H1 (cell line): ENCODE results near the gene LONP2. TPM values are rescaled to one million over a fixed set of nuclear protein-coding genes. Genes with fewer than 3 reads are reported as not detected.

Experiments
- CTCF ChIA-PET: fragments of 300-600 bp; sonication (Branson Sonifier 250); formaldehyde crosslinking; loops from one replicate; lab custom pipeline; 2021; ENCODE audit not compliant: partially characterized antibody; lab: Charles Lee
- POLR2A ChIA-PET: fragments of 300-600 bp; sonication (Branson Sonifier 250); formaldehyde crosslinking; loops from one replicate; lab custom pipeline; 2021; ENCODE audit warnings: inconsistent platforms; ENCODE audit not compliant: partially characterized antibody; lab: Charles Lee
- DNase-seq, 2 experiments: peaks; one replicate each; pipeline versions ENCODE4 v3.0.0 to v3.0.0-alpha.2; 2010 to 2022; ENCODE audit warnings: low spot score in 2 of 2, low read depth in 1 of 2, mixed read lengths in 1 of 2
- FAIRE-seq: peaks from 2 replicates; lab custom pipeline; 2011; peaks lifted over from hg19 to GRCh38; lab: Jason Lieb, UNC
- H2AFZ ChIP-seq: 2 replicates; pipeline ENCODE4 v1.8.1; 2012; ENCODE audit warnings: low read length, inconsistent platforms
- H2AK5ac ChIP-seq: 2 replicates; pipeline ENCODE4 v1.6.1; 2013; ENCODE audit warnings: low read depth, low read length
- H2BK120ac ChIP-seq: replicated peaks from 2 replicates; pipeline ENCODE3; 2013; ENCODE audit warnings: low read depth, low read length, inconsistent platforms
- H2BK12ac ChIP-seq: 2 replicates; pipeline ENCODE4 v1.6.1; 2013; ENCODE audit warnings: low read depth, low read length
- H2BK15ac ChIP-seq: 2 replicates; pipeline ENCODE4 v1.6.1; 2013; ENCODE audit warnings: low read length
- H2BK20ac ChIP-seq: 2 replicates; pipeline ENCODE4 v1.6.1; 2013; ENCODE audit warnings: low read length
- H2BK5ac ChIP-seq: 2 replicates; pipeline ENCODE4 v1.6.1; 2013; ENCODE audit warnings: low read depth, low read length
- H3K14ac ChIP-seq: 2 replicates; pipeline ENCODE4 v1.6.1; 2013; ENCODE audit warnings: inconsistent platforms; ENCODE audit not compliant: insufficient read length
- H3K18ac ChIP-seq: 2 replicates; pipeline ENCODE4 v1.6.1; 2013; ENCODE audit warnings: low read length; ENCODE audit errors: extremely low read depth
- H3K23ac ChIP-seq: 2 replicates; pipeline ENCODE4 v1.6.1; 2013; ENCODE audit warnings: inconsistent platforms; ENCODE audit not compliant: insufficient read length
- H3K23me2 ChIP-seq: 2 replicates; pipeline ENCODE4 v1.6.1; 2013; ENCODE audit warnings: low read depth, low read length
- H3K27ac ChIP-seq: 2 replicates; pipeline ENCODE4 v1.6.1; 2011; ENCODE audit warnings: low read depth, low read length, inconsistent platforms
- H3K27me3 ChIP-seq, 4 experiments: replicated peaks in 1 of 4; 1 replicate in 1 of 4; 2 replicates in 3 of 4; pipeline versions ENCODE4 v1.6.1 to v1.8.1; 2011 to 2013; ENCODE audit warnings: low read length in 3 of 4, mild to moderate bottlenecking in 3 of 4, inconsistent platforms in 2 of 4, mixed read lengths in 2 of 4, moderate library complexity in 1 of 4; ENCODE audit not compliant: control insufficient read depth in 3 of 4, insufficient read depth in 3 of 4; ENCODE audit errors: extremely low read depth in 1 of 4
- H3K36me3 ChIP-seq, 4 experiments: 2 replicates each; pipeline versions ENCODE4 v1.6.1 to v1.8.1; 2011 to 2013; ENCODE audit warnings: mild to moderate bottlenecking in 4 of 4, low read length in 3 of 4, moderate library complexity in 2 of 4, control low read depth in 1 of 4, inconsistent platforms in 1 of 4; ENCODE audit not compliant: insufficient read depth in 4 of 4, control insufficient read depth in 2 of 4
- H3K4ac ChIP-seq: replicated peaks from 2 replicates; pipeline ENCODE3; 2013; ENCODE audit warnings: low read length, low read depth, mixed read lengths, inconsistent platforms; ENCODE audit not compliant: insufficient read length
- H3K4me1 ChIP-seq, 4 experiments: replicated peaks in 1 of 4; 1 replicate in 1 of 4; 2 replicates in 3 of 4; pipeline versions ENCODE4 v1.6.1 to v1.8.1; 2011 to 2013; ENCODE audit warnings: low read length in 3 of 4, inconsistent platforms in 2 of 4, mixed read lengths in 1 of 4; ENCODE audit not compliant: insufficient read depth in 4 of 4, control insufficient read depth in 3 of 4
- H3K4me2 ChIP-seq, 2 experiments: 2 replicates each; pipeline versions ENCODE4 v1.6.1 to v1.8.1; 2011 to 2013; ENCODE audit warnings: low read depth in 2 of 2, low read length in 2 of 2, control low read depth in 1 of 2, inconsistent platforms in 1 of 2, mild to moderate bottlenecking in 1 of 2; ENCODE audit not compliant: insufficient read depth in 1 of 2
- H3K4me3 ChIP-seq, 4 experiments: fragments of 200-600, 300-600 bp in 1 of 4; sonication (generic), shearing (Covaris generic), sonication (Bioruptor Twin) in 1 of 4; 2 replicates each; pipeline versions ENCODE4 v1.5.1 to v1.8.1; 2011 to 2016; ENCODE audit warnings: low read length in 4 of 4, low read depth in 3 of 4, control low read depth in 2 of 4, inconsistent platforms in 2 of 4, mild to moderate bottlenecking in 2 of 4, mixed read lengths in 1 of 4, moderate library complexity in 1 of 4; ENCODE audit not compliant: insufficient read depth in 2 of 4; ENCODE audit errors: extremely low read depth in 1 of 4
- H3K56ac ChIP-seq: replicated peaks from 2 replicates; pipeline ENCODE3; 2013; ENCODE audit warnings: low read depth, mild to moderate bottlenecking, mixed read lengths, low read length, inconsistent platforms; ENCODE audit not compliant: insufficient read length
- H3K79me1 ChIP-seq: 2 replicates; pipeline ENCODE4 v1.6.1; 2013; ENCODE audit warnings: low read depth, low read length, control low read depth
- H3K79me2 ChIP-seq, 2 experiments: 2 replicates each; pipeline versions ENCODE4 v1.6.1 to v1.8.1; 2012 to 2013; ENCODE audit warnings: low read length in 2 of 2, mild to moderate bottlenecking in 2 of 2, inconsistent platforms in 1 of 2; ENCODE audit not compliant: insufficient read depth in 2 of 2, control insufficient read depth in 1 of 2
- H3K9ac ChIP-seq, 4 experiments: replicated peaks in 1 of 4; 1 replicate in 1 of 4; 2 replicates in 3 of 4; pipeline versions ENCODE4 v1.6.1 to v1.8.1; 2011 to 2013; ENCODE audit warnings: low read depth in 3 of 4, low read length in 3 of 4, control low read depth in 2 of 4, mild to moderate bottlenecking in 2 of 4, moderate library complexity in 2 of 4, inconsistent platforms in 1 of 4; ENCODE audit errors: extremely low read depth in 1 of 4
- H3K9me3 ChIP-seq, 2 experiments: 2 replicates each; pipeline versions ENCODE4 v1.6.1 to v1.8.1; 2012 to 2013; ENCODE audit warnings: mild to moderate bottlenecking in 2 of 2, moderate library complexity in 2 of 2, control low read depth in 1 of 2, inconsistent platforms in 1 of 2, low read depth in 1 of 2, low read length in 1 of 2, mixed read lengths in 1 of 2; ENCODE audit not compliant: insufficient read depth in 2 of 2
- H4K20me1 ChIP-seq, 2 experiments: replicated peaks in 1 of 2; 2 replicates each; pipeline versions ENCODE3 to v1.8.1; 2011 to 2013; ENCODE audit warnings: inconsistent platforms in 2 of 2, low read length in 2 of 2, mild to moderate bottlenecking in 1 of 2; ENCODE audit not compliant: insufficient read depth in 2 of 2, control insufficient read depth in 1 of 2
- H4K5ac ChIP-seq: 2 replicates; pipeline ENCODE4 v1.6.1; 2013; ENCODE audit warnings: low read length, low read depth, mixed read lengths, inconsistent platforms; ENCODE audit not compliant: insufficient read length
- H4K8ac ChIP-seq: 2 replicates; pipeline ENCODE4 v1.8.0; 2013; ENCODE audit warnings: mild to moderate bottlenecking, moderate library complexity, low read length, inconsistent platforms; ENCODE audit not compliant: insufficient read depth; ENCODE audit errors: extremely low read depth
- H4K91ac ChIP-seq: replicated peaks from 2 replicates; pipeline ENCODE3; 2013; ENCODE audit warnings: low read length, mixed read lengths, inconsistent platforms; ENCODE audit not compliant: insufficient read length
- BRCA1 ChIP-seq: IDR thresholded peaks from 2 replicates; pipeline ENCODE4 v1.6.1; 2012; ENCODE audit warnings: low read depth, low read length, improper control_type of control experiment
- HDAC2 ChIP-seq, 2 experiments: fragments of 300-600 bp in 1 of 2; sonication (generic) in 1 of 2; IDR thresholded peaks; 2 replicates each; pipeline ENCODE4 v1.6.1; 2011 to 2012; ENCODE audit warnings: low read depth in 2 of 2, low read length in 2 of 2, mild to moderate bottlenecking in 2 of 2, moderate library complexity in 2 of 2, borderline replicate concordance in 1 of 2, inconsistent platforms in 1 of 2
- KDM5A ChIP-seq: fragments of 200-600 bp; IDR thresholded peaks from 2 replicates; pipeline ENCODE4 v1.7.1; 2012; ENCODE audit warnings: mild to moderate bottlenecking, low read length, inconsistent platforms, mixed read lengths
- RNF2 ChIP-seq: fragments of 200-900, 300-1000 bp; sonication (generic); IDR thresholded peaks from 2 replicates; pipeline ENCODE4 v1.7.1; 2016; ENCODE audit warnings: borderline replicate concordance, low read depth, mild to moderate bottlenecking, antibody characterized with exemption, low read length; ENCODE audit not compliant: poor library complexity, severe bottlenecking; ENCODE audit errors: missing control alignments
- SP4 ChIP-seq: IDR thresholded peaks from 2 replicates; pipeline ENCODE4 v1.6.1; 2012; ENCODE audit warnings: low read length, inconsistent platforms
- SUZ12 ChIP-seq: fragments of 200-600 bp; sonication (generic); IDR thresholded peaks from 2 replicates; pipeline ENCODE4 v1.6.1; 2012; ENCODE audit warnings: mild to moderate bottlenecking, inconsistent platforms, low read length, moderate library complexity, mixed read lengths
- TAF7 ChIP-seq: optimal IDR thresholded peaks from 2 replicates; pipeline ENCODE3; 2011; ENCODE audit warnings: low read depth, mild to moderate bottlenecking, inconsistent platforms, low read length, moderate library complexity, borderline replicate concordance
- TCF12 ChIP-seq: IDR thresholded peaks from 2 replicates; pipeline ENCODE4 v1.6.1; 2011; ENCODE audit warnings: low read depth, mild to moderate bottlenecking, low read length
- WGBS, 2 experiments: shearing (Covaris generic) in 1 of 2; methylation state at CpG; one replicate each; pipeline versions ENCODE4 v1.1.6 to v1.1.7; 2013 to 2015; ENCODE audit warnings: low lambda C conversion rate in 2 of 2, mixed read lengths in 2 of 2, inconsistent platforms in 1 of 2, low coverage in 1 of 2, missing lambda C conversion rate in 1 of 2; ENCODE audit not compliant: insufficient replicate concordance in 2 of 2, insufficient coverage in 1 of 2, insufficient read length in 1 of 2; ENCODE audit errors: extremely low coverage in 1 of 2, missing lambda C conversion rate in 1 of 2; 5-methylcytosine and 5-hydroxymethylcytosine counted together
- polyA plus RNA-seq, 7 experiments: library from polyadenylated mRNA; depleted of rRNA in 3 of 7; stranded (reverse) in 5 of 7; unstranded in 2 of 7; fragments of >200 nt in 5 of 7; fragments of 200-250 nt in 2 of 7; gene quantifications; 1 replicate in 5 of 7; 2 replicates in 1 of 7; 4 replicates in 1 of 7; pipeline versions ENCODE4 v1.2.1 to v1.2.3, GENCODE V29; 2011 to 2013; ENCODE audit warnings: missing spikeins in 2 of 7, mixed read lengths in 2 of 7
- total RNA-seq: library from RNA; stranded (reverse); fragmentation: NEBNext Ultra II Directional; extraction: Animal tissue kit (Norgen Biotek cat#: 25700); gene quantifications from 2 replicates; pipeline ENCODE4 v1.2.1, GENCODE V29; 2021
- TF ChIP-seq, protein P1 (sequence below): IDR thresholded peaks from 2 replicates; pipeline ENCODE4 v1.6.1; 2011; ENCODE audit warnings: low read depth, mild to moderate bottlenecking, low read length; ENCODE audit not compliant: insufficient read depth
- TF ChIP-seq, protein P2 (sequence below): IDR thresholded peaks from 2 replicates; pipeline ENCODE4 v1.6.1; 2012; ENCODE audit warnings: inconsistent platforms

Gene LONP2
- total and polyA plus RNA-seq, 2 of the 8 experiments (the other 6 are each of a cell fraction or from before 2014, with no cell fraction given): 8.1 to 23.1 TPM

DNA sequence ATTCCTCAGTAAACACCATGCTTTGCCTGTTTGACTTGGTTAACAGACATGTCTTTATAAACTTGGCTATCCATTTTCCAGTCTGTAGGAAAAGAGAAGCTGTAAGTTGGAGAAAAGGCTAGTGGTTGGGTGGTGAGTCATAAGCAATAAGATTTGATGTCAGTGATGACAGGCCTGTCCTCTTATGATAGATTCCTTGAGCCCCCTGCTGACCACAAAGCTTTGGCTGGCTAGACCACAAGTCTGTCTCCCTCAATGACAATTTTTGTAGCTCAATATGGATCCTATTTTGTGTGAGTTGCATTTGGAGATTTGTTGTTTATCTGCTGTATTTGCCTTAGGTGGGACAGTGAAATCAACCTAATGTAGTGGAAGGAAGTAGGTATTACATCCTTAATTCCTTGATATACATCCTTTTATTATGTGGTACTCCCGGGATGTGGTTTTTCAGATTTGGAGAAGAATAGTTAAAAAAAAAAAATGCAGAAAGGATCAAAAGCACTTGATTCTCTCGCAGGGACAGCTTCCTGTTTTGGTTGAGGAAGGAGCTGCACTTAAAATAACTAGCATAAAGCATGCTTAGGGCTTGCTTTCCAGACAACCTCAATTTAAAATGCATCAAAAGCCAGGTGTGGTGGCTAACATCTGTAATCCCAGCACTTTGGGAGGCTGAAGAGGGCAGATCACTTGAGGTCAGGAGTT lies 73.7 kb downstream of the LONP2 start:
- Histone ChIP-seq H4K8ac (no peak overlapping the region), H3K27me3 (no peaks in the 10 kb centered on the region), H3K23me2 (no peaks in the 10 kb centered on the region), H3K79me2 (no peaks in the 10 kb centered on the region), H2BK12ac (no peak overlapping the region), H3K18ac (no peak overlapping the region), H2BK5ac (peak overlapping the region; percentile 52; the same call in 1 of the 2 replicates), H2BK20ac (0 out of 2 replicates have a peak overlapping the region, but pooled peaks have one; percentile 80), H2BK15ac (no peak overlapping the region), H3K9ac (no peak overlapping the region), H3K23ac (no peak overlapping the region), H3K4me3 (no peak overlapping the region), H3K56ac (no peak overlapping the region), H3K4ac (peak overlapping the region; percentile 91), H3K9me3 (no peaks in the 10 kb centered on the region), H3K4me2 (no peak overlapping the region), H4K20me1 (no peaks in the 10 kb centered on the region), H2AFZ (no peak overlapping the region), H3K4me1 (peaks cover 0 to 2% (median 2%) of the 10 kb centered on the region in 4 experiments; a peak in 3 of 7 replicates), H4K5ac (no peak overlapping the region), H2AK5ac (0 out of 2 replicates have a peak overlapping the region, but pooled peaks have one; percentile 53), H4K91ac (peak overlapping the region; percentile 65), H3K36me3 (peaks cover 0 to 3% (median 0%) of the 10 kb centered on the region in 4 experiments; a peak in 1 of 8 replicates), H3K79me1 (no peaks in the 10 kb centered on the region), H2BK120ac (peak overlapping the region; percentile 64), H3K27ac (no peak overlapping the region), H3K14ac (no peak overlapping the region)
- ChIA-PET CTCF (interaction anchor here (0.8 to 1.5 kb wide), 3 partner anchors 13 to 60 kb away, joined by 3 to 4 read pairs (median 4); no protein-coding TSS in a partner anchor), POLR2A (no interaction called here)
- DNase-seq: no peak
- FAIRE-seq: no peak
- WGBS, 2 experiments: 85% methylated on average over 2 of the region's 2 CpGs; no CpG with 5 or more reads in 1 of the 2 experiments
- no peak for TF ChIP-seq BRCA1
- TF ChIP-seq SUZ12: no peak
- no peak for TF ChIP-seq SP4
- no peak for TF ChIP-seq TCF12
- no peak for TF ChIP-seq HDAC2 (IDR thresholded peaks at IDR 0.05; ENCODE audit: borderline replicate concordance in 1 of 2, low read depth in 2 of 2, low read length in 2 of 2)
- TF ChIP-seq, protein P1, sequence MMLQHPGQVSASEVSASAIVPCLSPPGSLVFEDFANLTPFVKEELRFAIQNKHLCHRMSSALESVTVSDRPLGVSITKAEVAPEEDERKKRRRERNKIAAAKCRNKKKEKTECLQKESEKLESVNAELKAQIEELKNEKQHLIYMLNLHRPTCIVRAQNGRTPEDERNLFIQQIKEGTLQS: no peak
- TF ChIP-seq TAF7: no peak
- TF ChIP-seq KDM5A: no peak
- TF ChIP-seq RNF2: no peak
- TF ChIP-seq, protein P2, sequence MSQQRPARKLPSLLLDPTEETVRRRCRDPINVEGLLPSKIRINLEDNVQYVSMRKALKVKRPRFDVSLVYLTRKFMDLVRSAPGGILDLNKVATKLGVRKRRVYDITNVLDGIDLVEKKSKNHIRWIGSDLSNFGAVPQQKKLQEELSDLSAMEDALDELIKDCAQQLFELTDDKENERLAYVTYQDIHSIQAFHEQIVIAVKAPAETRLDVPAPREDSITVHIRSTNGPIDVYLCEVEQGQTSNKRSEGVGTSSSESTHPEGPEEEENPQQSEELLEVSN: no peak
